ENCODE measurements around the gene GRB10. TPM values are rescaled to one million over a fixed set of nuclear protein-coding genes. Genes with fewer than 3 reads are reported as not detected.

GRB10 gene
- total RNA-seq, 1 experiment from 2014 or later, result 47.9 TPM

- BruUV-seq (replicated peaks), result no TSS peak
Measured at GRCh38 chr7:50594136-50594535, 188.6 kb downstream of the GRB10 start.

GRCh38 chr7:50592940-50593339 is 189.8 kb downstream of the GRB10 start:
- Histone ChIP-seq H3K36me3 (ENCODE audit: low read depth) (0 out of 2 replicates have a peak, but pooled peaks cover 5% of the 10 kb centered on the region), H2AFZ (no peak overlapping the region), H3K4me3 (no peak overlapping the region), H3K9me3 (ENCODE audit: insufficient read depth, low read depth) (no peaks in the 10 kb centered on the region), H3K79me2 (ENCODE audit: low read depth) (no peaks in the 10 kb centered on the region), H3K27ac (no peak overlapping the region), H3K4me2 (no peak overlapping the region), H3F3A (ENCODE audit: insufficient read depth, low read depth) (no peaks in the 10 kb centered on the region), H3K9me2 (ENCODE audit: insufficient read depth) (no peaks in the 10 kb centered on the region), H3K27me3 (ENCODE audit: insufficient read depth, low read depth) (no peaks in the 10 kb centered on the region), H3K4me1 (replicated peaks; ENCODE audit: insufficient read depth) (no peaks in the 10 kb centered on the region), H4K20me1 (ENCODE audit: insufficient read depth) (0 out of 2 replicates have a peak, but pooled peaks cover 3% of the 10 kb centered on the region)
- ChIA-PET CTCF (no interaction called here), POLR2A (ENCODE audit: unreplicated experiment) (no interaction called here)
- intact Hi-C loops (cut with micrococcal nuclease; ENCODE audit: unreplicated experiment), result no loop called here
- TF ChIP-seq CTCF (conservative IDR thresholded peaks at IDR 0.05) (no peak), EZH2 (IDR thresholded peaks at IDR 0.05; ENCODE audit: low read depth) (no peak)
- no peak for DNase-seq
- no TSS peak for BruUV-seq (replicated peaks)

More at GRCh38 chr7:50594136-50594535, 188.6 kb downstream of the GRB10 start:
- H3F3A ChIP-seq (ENCODE audit: insufficient read depth, low read depth), result no peaks in the 10 kb centered on the region
- no peaks in the 10 kb centered on the region for H3K9me2 ChIP-seq (ENCODE audit: insufficient read depth)
- H3K36me3 ChIP-seq (ENCODE audit: low read depth), result 0 out of 2 replicates have a peak, but pooled peaks cover 5% of the 10 kb centered on the region
- H3K4me3 ChIP-seq, result no peak overlapping the region
- H3K27me3 ChIP-seq (ENCODE audit: insufficient read depth, low read depth), result no peaks in the 10 kb centered on the region
- no peaks in the 10 kb centered on the region for H3K4me1 ChIP-seq (replicated peaks; ENCODE audit: insufficient read depth)
- H2AFZ ChIP-seq, result no peak overlapping the region
- intact Hi-C loops (cut with micrococcal nuclease; ENCODE audit: unreplicated experiment), result no loop called here
- H3K79me2 ChIP-seq (ENCODE audit: low read depth), result no peaks in the 10 kb centered on the region
- no peak for DNase-seq
- H3K27ac ChIP-seq, result no peak overlapping the region
- ChIA-PET CTCF (interaction anchor here (0.6 kb wide), 1 partner anchor 1326 kb away, joined by 3 read pairs; no protein-coding TSS in a partner anchor), POLR2A (ENCODE audit: unreplicated experiment) (interaction anchor here (0.6 kb wide), 1 partner anchor 548 kb away, joined by 8 read pairs; no protein-coding TSS in a partner anchor)
- 0 out of 2 replicates have a peak, but pooled peaks cover 3% of the 10 kb centered on the region for H4K20me1 ChIP-seq (ENCODE audit: insufficient read depth)
- TF ChIP-seq CTCF (conservative IDR thresholded peaks at IDR 0.05) (no peak), EZH2 (IDR thresholded peaks at IDR 0.05; ENCODE audit: low read depth) (no peak)
- H3K9me3 ChIP-seq (ENCODE audit: insufficient read depth, low read depth), result no peaks in the 10 kb centered on the region
- H3K4me2 ChIP-seq, result no peak overlapping the region

GRCh38 chr7:50591480-50592438 is 190.9 kb downstream of the GRB10 start:
- H3K79me2 ChIP-seq (ENCODE audit: low read depth), result no peaks in the 10 kb centered on the region
- BruUV-seq (replicated peaks), result no TSS peak
- H3K9me2 ChIP-seq (ENCODE audit: insufficient read depth), result no peaks in the 10 kb centered on the region
- H3K9me3 ChIP-seq (ENCODE audit: insufficient read depth, low read depth), result no peaks in the 10 kb centered on the region
- no peak overlapping the region for H3K27ac ChIP-seq
- H3F3A ChIP-seq (ENCODE audit: insufficient read depth, low read depth), result no peaks in the 10 kb centered on the region
- H3K4me3 ChIP-seq, result no peak overlapping the region
- H3K36me3 ChIP-seq (ENCODE audit: low read depth), result 0 out of 2 replicates have a peak, but pooled peaks cover 5% of the 10 kb centered on the region
- H2AFZ ChIP-seq, result no peak overlapping the region
- H3K27me3 ChIP-seq (ENCODE audit: insufficient read depth, low read depth), result no peaks in the 10 kb centered on the region
- ChIA-PET CTCF (no interaction called here), POLR2A (ENCODE audit: unreplicated experiment) (no interaction called here)
- H3K4me1 ChIP-seq (replicated peaks; ENCODE audit: insufficient read depth), result no peaks in the 10 kb centered on the region
- H3K4me2 ChIP-seq, result no peak overlapping the region
- intact Hi-C loops (cut with micrococcal nuclease; ENCODE audit: unreplicated experiment), result no loop called here
- 0 out of 2 replicates have a peak, but pooled peaks cover 3% of the 10 kb centered on the region for H4K20me1 ChIP-seq (ENCODE audit: insufficient read depth)
- TF ChIP-seq EZH2 (IDR thresholded peaks at IDR 0.05; ENCODE audit: low read depth), result no peak
- TF ChIP-seq CTCF (conservative IDR thresholded peaks at IDR 0.05), result no peak
- no peak for DNase-seq
